Activated T-helper 1 cell treated with anti-CD3 and anti-CD28 coated beads, Interleukin-12 subunit alpha, Interleukin-12 subunit beta, Interleukin-2, Interleukin-4 antibody, amounts not matched to agents 30 ng/mL and 10 ng/mL and 1 ng/mL, durations not matched to agents 14 hours and 24 hours and 36 hours (primary cell): ENCODE results near the gene NAP1L2. TPM values are rescaled to one million over a fixed set of nuclear protein-coding genes. Genes with fewer than 3 reads are reported as not detected.
"Not testable (repeated sequence)": the region's sequence is repeated elsewhere in the genome, so short reads cannot be mapped to it uniquely, and the experiment has no call there.

ENCODE experiments used
- DNase-seq: peaks from one replicate; pipeline ENCODE4 v3.0.0; 2021; ENCODE audit warnings: low spot score
- H3K27ac Mint-ChIP-seq: one replicate; pipeline ENCODE4 v1.8.0; 2021; ENCODE audit warnings: mild to moderate bottlenecking, mixed read lengths
- H3K27me3 Mint-ChIP-seq: one replicate; pipeline ENCODE4 v1.8.0; 2022; ENCODE audit warnings: mild to moderate bottlenecking, moderate library complexity, mixed read lengths; ENCODE audit not compliant: insufficient read depth
- H3K36me3 Mint-ChIP-seq: one replicate; pipeline ENCODE4 v1.8.0; 2021; ENCODE audit warnings: low read depth, mixed read lengths
- H3K4me1 Mint-ChIP-seq: one replicate; pipeline ENCODE4 v1.8.0; 2021; ENCODE audit warnings: low read depth, mixed read lengths
- H3K4me3 Mint-ChIP-seq: one replicate; pipeline ENCODE4 v1.8.0; 2021; ENCODE audit warnings: mild to moderate bottlenecking, moderate library complexity, mixed read lengths
- H3K9me3 Mint-ChIP-seq: one replicate; pipeline ENCODE4 v1.8.0; 2021; ENCODE audit warnings: mixed read lengths
- intact Hi-C: fragments of 100-400 bp; cut with micrococcal nuclease; formaldehyde crosslinking; loops from one replicate; pipeline ENCODE4 v1.15.1; 2024
- total RNA-seq: library from RNA; stranded (reverse); gene quantifications from 2 replicates; pipeline ENCODE4 v1.2.3, GENCODE V29; 2022

NAP1L2 gene, protein sequence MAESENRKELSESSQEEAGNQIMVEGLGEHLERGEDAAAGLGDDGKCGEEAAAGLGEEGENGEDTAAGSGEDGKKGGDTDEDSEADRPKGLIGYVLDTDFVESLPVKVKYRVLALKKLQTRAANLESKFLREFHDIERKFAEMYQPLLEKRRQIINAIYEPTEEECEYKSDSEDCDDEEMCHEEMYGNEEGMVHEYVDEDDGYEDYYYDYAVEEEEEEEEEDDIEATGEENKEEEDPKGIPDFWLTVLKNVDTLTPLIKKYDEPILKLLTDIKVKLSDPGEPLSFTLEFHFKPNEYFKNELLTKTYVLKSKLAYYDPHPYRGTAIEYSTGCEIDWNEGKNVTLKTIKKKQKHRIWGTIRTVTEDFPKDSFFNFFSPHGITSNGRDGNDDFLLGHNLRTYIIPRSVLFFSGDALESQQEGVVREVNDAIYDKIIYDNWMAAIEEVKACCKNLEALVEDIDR
- 1.7 and 1.8 TPM in 2 replicates for total RNA-seq

DNA sequence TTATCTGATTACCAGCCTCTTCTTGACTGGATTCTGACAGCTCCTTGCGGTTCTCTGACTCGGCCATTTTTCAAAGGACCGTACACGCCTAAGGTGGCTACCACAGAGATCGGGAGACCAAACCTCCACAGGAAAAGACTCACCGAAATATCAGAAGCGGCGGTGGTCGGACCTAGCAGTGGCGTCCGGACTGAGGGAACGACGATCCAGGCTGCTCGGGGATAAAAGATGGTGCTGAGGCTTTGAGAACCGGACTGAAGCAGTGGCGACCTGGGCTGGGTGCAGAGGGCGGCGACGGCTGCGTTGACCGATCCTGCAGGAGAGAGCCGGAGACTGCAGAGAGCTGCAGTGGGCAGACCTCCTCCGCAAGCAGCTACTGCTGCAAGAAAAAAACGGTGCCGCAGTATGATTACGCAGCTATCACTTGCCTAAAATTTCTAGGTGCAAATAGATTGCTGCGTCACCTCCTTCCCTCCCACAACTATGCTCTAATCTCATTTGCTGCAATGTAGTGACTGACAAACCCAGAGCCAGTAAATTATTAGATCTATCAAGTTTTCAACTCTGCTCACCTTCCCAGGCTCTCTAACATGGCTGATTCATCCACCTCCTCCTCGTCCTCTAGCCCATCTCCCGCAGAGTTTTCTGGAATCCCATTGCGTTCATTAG, at the start of gene NAP1L2:
Gene NAP1L2 (minus strand): TSS at position 426 of the 669 bp plus-strand sequence. CDS start 359 bp downstream, at position 67.
- H3K9me3 Mint-ChIP-seq: no peaks in the 10 kb centered on the region
- H3K27ac Mint-ChIP-seq: peak within 1 kb of the TSS; percentile 59
- H3K4me3 Mint-ChIP-seq: peak within 1 kb of the TSS; percentile 89
- H3K36me3 Mint-ChIP-seq: no peaks in the 10 kb centered on the region
- peaks cover 10% of the 10 kb centered on the region for H3K4me1 Mint-ChIP-seq
- peaks cover 7% of the 10 kb centered on the region for H3K27me3 Mint-ChIP-seq
- intact Hi-C loops: loop anchor here (2.0 to 10.0 kb wide), 4 partner anchors 348 to 1078 kb away; partner anchors contain the start of gene CHIC1
- DNase-seq: peak; percentile 14

DNA sequence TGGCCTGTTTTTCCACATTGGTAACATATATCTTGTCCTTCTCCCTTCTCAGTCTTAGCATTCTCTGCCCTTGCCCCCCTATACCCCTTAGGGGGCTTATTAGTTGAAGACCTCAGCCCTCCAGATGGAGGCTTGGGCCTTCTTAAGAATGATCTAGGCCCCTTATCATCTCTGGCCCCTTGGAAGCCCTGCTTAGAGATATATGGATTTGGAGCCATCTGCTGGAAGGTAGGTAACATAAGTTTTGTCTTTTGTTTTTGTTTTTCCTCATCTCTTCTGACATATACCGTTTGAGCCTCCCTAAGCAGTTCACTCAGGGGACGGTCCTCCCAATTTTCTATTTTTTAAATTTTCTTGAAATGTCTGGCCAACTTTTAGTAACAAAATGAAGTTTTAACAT, 48.3 kb upstream of the NAP1L2 start:
- no peaks in the 10 kb centered on the region for H3K27me3 Mint-ChIP-seq
- H3K4me3 Mint-ChIP-seq: no peak overlapping the region
- no peaks in the 10 kb centered on the region for H3K36me3 Mint-ChIP-seq
- no peak for DNase-seq
- H3K9me3 Mint-ChIP-seq: no peaks in the 10 kb centered on the region
- H3K4me1 Mint-ChIP-seq: no peaks in the 10 kb centered on the region
- intact Hi-C loops: no loop called here
- H3K27ac Mint-ChIP-seq: no peak overlapping the region

DNA sequence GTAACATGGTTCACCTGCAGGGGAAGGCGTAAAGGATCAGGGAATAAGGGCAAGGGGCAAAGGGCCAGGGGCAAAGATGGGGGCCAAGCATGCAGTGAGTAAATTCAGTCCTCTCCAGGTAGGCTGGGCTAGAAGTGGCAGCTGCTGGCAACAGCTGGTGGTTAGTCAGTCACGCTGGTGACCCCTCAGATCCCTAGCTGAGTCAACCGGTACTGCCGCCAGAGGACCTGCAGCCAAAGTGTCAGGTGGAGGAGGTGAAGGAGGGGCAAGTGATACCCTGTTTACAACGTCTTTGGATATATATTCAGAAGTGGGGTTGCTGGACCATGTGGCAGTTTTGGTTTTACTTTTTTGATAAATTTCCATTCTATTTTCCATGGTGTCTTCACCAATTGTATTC, 24.6 kb upstream of the NAP1L2 start:
- no peaks in the 10 kb centered on the region for H3K9me3 Mint-ChIP-seq
- DNase-seq: no peak
- no peaks in the 10 kb centered on the region for H3K27me3 Mint-ChIP-seq
- intact Hi-C loops: no loop called here
- no peak overlapping the region for H3K27ac Mint-ChIP-seq
- no peaks in the 10 kb centered on the region for H3K36me3 Mint-ChIP-seq
- no peak overlapping the region for H3K4me3 Mint-ChIP-seq
- no peaks in the 10 kb centered on the region for H3K4me1 Mint-ChIP-seq

DNA sequence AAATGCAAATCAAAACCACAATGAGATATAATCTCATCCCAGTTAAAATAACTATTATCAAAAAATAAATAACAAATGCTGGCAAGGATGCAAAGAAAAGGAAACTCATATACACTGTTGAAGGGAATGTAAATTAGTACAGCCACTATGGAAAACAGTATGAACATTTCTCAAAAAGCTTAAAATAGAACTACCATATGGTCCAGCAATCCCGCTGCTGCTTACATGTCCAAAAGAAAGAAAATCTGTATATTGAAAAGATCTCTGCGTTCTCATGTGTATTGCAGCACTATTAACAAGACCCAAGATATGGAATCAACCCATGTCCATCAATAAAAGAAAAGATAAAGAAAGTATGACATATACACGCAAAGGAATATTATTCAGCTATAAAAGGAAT, 3.0 kb upstream of the NAP1L2 start:
- Mint-ChIP-seq H3K9me3 (no peaks in the 10 kb centered on the region), H3K4me3 (no peak overlapping the region), H3K27me3 (peaks cover 7% of the 10 kb centered on the region), H3K36me3 (no peaks in the 10 kb centered on the region), H3K4me1 (peaks cover 10% of the 10 kb centered on the region), H3K27ac (no peak overlapping the region)
- no peak for DNase-seq
- intact Hi-C loops: loop anchor here (10.0 kb wide), 2 partner anchors 513 to 727 kb away; no protein-coding TSS in a partner anchor

DNA sequence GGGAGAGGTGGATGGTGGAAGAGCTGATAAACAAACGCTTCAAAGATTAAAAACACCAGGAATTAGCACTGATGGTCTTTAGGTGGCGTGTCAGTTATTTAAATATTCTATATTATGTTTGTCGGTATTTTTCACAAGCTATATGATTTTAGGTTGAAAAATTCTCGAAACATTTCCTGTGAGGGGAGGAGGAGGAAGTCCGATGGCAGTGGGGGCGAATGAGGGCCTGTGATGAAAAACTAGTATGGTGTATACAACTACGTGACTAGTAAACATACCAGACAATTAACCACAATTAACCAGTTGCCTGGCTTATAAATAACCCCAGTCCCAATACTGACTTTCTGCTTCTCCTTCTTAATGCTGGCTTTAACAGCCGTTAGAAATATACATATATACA, 595 bp upstream of the NAP1L2 start:
- Mint-ChIP-seq H3K4me1 (peaks cover 10% of the 10 kb centered on the region), H3K27ac (peak overlapping the region; percentile 31), H3K4me3 (peak overlapping the region; percentile 89), H3K9me3 (no peaks in the 10 kb centered on the region), H3K27me3 (peaks cover 7% of the 10 kb centered on the region), H3K36me3 (no peaks in the 10 kb centered on the region)
- no peak for DNase-seq
- intact Hi-C loops: loop anchor here (2.0 to 10.0 kb wide), 3 partner anchors 348 to 730 kb away; partner anchors contain the start of gene CHIC1

DNA sequence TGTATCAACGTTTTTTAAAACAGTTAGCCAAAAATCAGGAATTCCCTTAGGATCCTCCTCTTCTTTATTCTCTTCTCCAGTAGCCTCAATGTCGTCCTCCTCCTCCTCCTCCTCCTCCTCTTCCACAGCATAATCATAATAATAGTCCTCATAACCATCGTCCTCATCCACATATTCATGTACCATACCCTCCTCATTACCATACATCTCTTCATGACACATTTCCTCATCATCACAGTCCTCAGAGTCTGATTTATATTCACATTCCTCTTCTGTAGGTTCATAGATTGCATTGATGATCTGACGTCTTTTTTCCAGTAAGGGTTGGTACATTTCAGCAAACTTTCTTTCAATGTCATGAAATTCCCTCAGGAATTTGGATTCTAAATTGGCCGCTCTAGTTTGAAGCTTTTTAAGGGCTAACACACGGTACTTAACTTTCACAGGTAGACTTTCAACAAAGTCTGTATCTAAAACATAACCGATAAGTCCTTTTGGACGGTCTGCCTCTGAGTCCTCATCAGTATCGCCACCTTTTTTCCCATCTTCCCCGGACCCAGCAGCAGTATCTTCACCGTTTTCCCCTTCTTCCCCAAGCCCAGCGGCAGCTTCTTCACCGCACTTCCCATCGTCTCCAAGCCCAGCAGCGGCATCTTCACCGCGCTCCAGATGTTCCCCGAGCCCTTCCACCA, 771 bp downstream of the NAP1L2 start:
- Mint-ChIP-seq H3K4me3 (peak overlapping the region; percentile 89), H3K4me1 (peaks cover 10% of the 10 kb centered on the region), H3K27me3 (peaks cover 7% of the 10 kb centered on the region), H3K27ac (peak overlapping the region; percentile 59), H3K36me3 (no peaks in the 10 kb centered on the region), H3K9me3 (no peaks in the 10 kb centered on the region)
- intact Hi-C loops: loop anchor here (2.0 to 10.0 kb wide), 4 partner anchors 349 to 1078 kb away; partner anchors contain the start of gene CHIC1
- DNase-seq: no peak

DNA sequence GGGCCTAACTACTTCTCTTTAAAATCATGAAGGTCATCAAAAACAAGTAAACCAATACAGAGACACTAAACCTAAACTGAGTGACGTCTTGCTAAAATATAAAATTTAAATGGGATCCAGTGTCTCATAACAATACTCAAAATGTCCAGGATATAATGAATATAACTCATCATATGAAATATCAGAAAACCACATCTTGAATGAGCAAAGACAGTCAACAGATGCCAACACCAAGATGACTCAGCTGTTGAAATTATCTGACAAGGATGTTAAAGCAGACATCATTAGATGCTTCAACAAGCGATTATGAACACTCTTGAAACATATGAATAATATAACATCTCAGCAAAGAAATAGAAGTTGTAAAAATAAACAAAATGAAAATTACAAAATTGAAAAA, 8.3 kb downstream of the NAP1L2 start:
- intact Hi-C loops: no loop called here
- no peak for DNase-seq
- Mint-ChIP-seq H3K27me3 (no peaks in the 10 kb centered on the region), H3K4me3 (no peak overlapping the region), H3K27ac (no peak overlapping the region), H3K9me3 (peaks cover 3% of the 10 kb centered on the region), H3K36me3 (no peaks in the 10 kb centered on the region), H3K4me1 (no peaks in the 10 kb centered on the region)

DNA sequence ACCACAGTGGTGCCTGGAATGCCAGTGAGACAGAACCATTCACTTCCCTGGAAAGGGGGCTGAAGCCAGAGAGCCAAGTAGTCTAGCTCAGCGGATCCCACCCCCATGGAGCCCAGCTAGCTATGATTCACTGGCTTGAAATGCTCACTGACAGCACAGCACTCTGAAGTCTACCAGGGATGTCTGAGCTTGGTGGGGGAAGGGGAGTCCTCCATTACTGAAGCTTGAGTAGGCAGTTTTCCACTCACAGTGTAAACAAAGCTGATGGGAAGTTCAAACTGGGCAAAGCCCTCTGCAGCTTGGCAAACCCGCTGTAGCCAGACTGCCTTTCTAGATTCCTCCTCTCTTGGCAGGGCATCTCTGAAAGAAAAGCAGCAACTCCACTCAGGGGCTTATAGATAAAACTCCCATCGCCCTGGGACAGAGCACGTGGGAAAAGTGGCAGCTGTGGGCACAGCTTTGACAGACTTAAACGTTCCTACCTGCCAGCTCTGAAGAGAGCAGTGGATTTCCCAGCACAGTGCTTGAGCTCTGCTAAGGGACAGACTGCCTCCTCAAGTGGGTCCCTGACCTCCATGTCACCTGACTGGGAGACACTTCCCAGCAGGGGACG, 32.0 kb downstream of the NAP1L2 start:
- no peaks in the 10 kb centered on the region for H3K4me1 Mint-ChIP-seq
- no peak for DNase-seq
- H3K27me3 Mint-ChIP-seq: peaks cover 1% of the 10 kb centered on the region
- H3K9me3 Mint-ChIP-seq: no peaks in the 10 kb centered on the region
- intact Hi-C loops: no loop called here
- H3K36me3 Mint-ChIP-seq: no peaks in the 10 kb centered on the region
- H3K27ac Mint-ChIP-seq: no peak overlapping the region
- H3K4me3 Mint-ChIP-seq: no peak overlapping the region

DNA sequence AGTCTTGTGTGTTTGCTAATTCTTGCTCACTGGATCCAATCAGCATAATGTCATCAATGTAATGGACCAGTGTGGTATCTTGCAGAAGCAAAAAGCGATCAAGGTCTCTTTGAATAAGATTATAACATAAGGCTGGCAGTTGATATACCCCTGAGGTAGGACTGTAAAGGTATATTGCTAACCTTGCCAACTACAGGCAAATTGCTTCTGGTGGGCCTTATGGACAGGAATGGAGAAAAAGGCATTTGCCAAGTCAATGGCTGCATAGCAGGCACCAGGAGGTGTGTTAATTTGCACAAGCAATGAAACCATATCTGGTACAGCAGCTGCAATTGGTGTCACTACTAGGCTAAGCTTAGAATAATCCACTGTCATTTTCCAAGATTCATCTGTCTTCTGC, 45.7 kb downstream of the NAP1L2 start:
- H3K27me3 Mint-ChIP-seq, H3K4me1 Mint-ChIP-seq, H3K4me3 Mint-ChIP-seq, intact Hi-C loops, H3K36me3 Mint-ChIP-seq, DNase-seq, H3K27ac Mint-ChIP-seq, H3K9me3 Mint-ChIP-seq: not testable (repeated sequence)

Other genes starting within 250 kb of the NAP1L2 start
- gene PABPC1L2B, start 211.9 kb downstream of the NAP1L2 start, total RNA-seq: not detected in 2 replicates
- not detected in 2 replicates for gene PABPC1L2A, start 135.3 kb downstream of the NAP1L2 start, total RNA-seq
- not detected in 2 replicates for gene CDX4, start 232.2 kb upstream of the NAP1L2 start, total RNA-seq